CD4-positive, alpha-beta T cell treated with Interferon alpha-2 for 1 hour (primary cell): ENCODE measurements around the gene FBXW8.

ENCODE experiments used
- DNase-seq, 2 donors: peaks; one replicate each; pipeline ENCODE4 v3.0.0-alpha.2; 2020 to 2022

FBXW8 gene

DNA sequence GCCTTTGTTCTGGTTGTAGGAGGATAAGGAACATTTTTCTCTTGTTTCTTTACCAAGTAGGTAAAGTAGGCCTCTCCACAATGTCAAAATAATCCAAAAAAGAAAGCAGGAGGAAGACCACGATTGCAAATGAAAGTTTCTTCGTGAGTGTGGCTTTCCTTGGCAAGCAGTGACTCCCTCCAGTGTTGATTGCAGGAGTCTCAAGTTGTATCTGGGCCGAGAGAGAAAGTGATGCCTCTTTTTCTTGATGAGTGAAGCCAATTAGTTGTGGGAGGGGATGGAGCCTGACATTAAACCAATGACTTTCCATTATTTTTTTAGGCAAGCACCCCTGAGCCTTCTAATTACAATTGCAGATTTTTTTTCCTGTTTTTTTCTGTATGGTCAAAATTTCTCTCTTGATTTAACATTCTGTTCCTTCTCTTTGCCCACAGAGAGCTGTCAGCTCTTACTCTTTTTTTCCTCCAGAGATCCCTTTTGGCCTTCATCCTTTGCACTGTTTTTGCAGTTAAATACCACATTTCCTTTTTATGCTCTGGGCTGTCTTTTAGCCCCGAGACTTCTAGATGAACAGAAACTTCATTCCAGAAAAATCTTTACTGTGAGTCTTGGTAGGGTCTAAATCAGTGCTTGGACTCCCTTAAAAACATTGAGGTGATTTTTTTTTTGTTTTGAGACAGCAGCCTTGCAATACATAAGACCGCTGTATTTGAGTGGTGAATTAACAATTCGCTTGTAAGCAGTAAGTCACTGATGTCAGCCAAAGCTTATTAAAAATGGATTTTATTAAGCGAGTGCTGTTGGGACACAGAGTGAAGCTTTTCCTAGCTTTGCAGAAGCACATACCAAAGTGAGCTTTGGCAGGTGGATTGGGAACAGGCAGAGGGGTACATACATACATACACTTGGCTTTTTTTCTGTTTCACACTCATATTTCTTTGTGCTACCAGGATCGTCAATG, 15.8 kb downstream of the FBXW8 start:
- DNase-seq: no peak

DNA sequence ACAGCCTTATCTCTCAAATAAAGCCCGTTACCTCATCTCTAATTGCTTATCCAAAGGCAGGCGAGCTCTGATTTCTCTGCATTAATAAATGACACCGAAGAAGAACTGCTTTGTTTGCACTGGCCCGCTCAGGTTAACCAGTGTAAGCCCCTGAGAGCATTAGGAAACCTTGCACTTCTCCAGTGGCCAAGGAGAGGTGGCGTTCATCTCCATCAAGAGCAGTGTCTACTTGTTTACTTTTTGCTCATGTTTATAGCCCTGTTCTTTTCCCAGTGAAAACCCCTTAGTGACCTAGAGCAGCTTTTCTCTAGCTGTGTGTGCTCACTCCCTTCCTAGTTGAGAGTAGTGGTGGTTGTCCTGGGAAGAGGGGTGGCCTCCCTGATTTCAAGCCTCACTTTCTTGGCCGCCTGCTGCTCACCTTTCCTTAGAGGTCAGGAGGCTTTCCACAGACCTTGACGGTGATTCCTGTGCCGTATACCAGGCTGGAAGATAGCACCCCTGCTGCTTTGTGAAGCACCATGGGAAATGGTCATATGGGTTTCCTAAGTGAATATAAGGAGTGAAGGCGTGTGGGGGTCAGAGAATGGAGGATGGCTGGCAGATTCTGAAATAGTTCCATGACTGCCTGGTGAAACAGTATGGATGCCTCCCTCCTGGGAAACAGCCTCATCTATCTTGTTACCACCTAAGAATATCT, 16.6 kb downstream of the FBXW8 start:
- DNase-seq: no peak

DNA sequence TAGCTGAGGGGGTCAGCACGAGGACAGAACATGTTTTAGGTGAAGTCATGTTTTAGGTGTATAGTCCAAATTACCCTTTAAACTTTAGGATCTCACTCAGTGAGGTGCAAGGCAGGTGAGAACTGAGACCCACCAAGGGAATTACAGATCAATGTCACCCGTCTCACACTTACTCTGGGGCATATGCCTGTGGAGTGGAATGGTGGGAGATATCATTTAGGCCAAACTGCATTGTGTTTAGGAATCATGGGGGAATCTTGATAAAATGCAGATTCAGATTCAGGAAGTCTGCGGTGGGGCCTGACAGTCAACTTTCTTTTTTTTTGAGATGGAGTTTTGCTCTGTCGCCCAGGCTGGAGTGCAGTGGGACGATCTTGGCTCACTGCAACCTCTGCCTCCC, 17.8 kb downstream of the FBXW8 start:
- DNase-seq: no peak

DNA sequence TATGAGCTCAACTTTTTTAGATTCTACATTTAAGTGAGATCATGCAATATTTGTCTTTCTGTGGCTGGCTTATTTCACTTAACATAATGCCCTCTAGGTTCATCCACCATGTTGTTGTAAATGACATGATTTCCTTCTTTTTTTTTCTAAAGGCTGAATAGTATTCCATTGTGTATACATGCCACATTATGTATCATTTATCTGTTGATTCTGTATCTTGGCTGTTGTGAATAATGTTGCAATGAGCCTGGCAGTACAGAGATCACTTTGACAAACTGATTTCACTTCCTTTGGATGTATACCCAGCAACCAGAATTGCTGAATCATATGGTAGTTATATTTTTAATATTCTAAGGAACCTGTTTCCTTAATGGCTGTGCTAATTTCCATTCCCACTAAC, 19.1 kb downstream of the FBXW8 start:
- no peak for DNase-seq

DNA sequence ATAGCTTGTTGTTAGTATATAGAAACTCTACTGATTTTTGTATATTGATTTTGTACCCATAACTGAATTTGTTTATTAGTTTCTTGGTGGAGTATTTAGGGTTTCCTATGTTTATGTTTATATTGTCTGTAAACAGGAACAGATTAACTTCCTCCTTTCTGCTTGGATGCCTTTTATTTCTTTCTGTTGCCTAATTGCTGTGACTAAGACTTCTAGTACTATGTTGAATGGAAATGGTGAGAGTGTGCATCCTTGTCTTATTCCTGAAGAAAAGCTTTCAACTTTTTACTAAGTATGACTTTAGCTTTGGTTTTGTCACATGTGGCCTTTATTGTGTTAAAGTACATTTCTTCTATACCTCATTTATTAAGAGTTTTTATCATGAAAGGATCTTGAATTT, 20.9 kb downstream of the FBXW8 start:
- DNase-seq: no peak

DNA sequence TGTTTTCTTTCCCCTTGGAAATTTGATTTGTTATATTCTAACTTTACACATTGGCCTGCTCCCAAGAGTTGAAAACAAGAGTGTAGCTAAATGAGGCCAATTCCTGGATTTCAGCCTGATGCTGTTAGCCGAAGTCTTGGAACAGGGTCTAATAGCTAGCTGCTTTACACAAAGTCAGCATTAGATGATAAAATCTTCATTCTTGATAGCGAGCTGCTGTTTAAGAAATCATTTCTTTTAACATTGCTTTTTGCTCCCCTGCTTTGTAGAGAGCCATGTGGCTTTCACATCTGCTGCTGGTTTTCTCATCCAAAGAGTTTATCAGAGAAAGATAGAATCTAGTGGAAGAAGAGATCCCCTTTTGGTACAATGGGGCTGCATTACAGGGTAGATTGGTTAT, 22.3 kb downstream of the FBXW8 start:
- DNase-seq: no peak

DNA sequence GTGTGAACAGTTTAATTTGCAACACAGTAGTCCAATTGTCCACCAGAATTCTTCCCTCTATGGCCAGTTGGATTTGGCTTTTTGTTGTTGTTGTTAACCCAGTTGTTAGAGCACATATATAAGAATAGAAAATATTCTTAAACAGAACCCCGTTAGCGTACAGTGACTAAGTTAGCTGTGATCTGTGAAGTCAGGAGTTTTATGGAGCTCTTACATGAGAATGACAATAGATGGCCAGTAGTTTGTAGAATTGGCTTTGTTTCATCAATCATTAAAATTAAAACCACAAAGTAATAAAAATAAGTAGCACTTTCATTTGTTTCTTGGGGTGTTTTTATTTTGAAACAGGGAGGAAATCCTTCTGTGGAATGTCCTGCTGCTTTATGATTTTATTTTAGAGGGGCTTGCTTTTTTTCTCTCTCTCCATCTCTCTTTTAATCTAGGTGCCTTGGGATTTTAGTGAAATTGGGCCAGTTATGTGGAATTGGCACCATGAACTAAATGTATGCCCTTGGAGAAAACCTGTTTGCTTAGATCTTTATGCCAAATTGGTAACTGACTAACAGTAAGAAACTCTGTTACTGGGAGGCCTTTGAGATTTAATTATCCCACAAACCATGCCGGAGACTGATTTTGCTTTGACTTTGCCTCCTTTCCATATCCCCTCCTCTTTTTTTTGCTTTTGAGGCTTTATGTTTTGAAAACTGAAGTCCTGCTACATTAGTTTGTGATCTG, 22.9 kb downstream of the FBXW8 start:
- DNase-seq: no peak

DNA sequence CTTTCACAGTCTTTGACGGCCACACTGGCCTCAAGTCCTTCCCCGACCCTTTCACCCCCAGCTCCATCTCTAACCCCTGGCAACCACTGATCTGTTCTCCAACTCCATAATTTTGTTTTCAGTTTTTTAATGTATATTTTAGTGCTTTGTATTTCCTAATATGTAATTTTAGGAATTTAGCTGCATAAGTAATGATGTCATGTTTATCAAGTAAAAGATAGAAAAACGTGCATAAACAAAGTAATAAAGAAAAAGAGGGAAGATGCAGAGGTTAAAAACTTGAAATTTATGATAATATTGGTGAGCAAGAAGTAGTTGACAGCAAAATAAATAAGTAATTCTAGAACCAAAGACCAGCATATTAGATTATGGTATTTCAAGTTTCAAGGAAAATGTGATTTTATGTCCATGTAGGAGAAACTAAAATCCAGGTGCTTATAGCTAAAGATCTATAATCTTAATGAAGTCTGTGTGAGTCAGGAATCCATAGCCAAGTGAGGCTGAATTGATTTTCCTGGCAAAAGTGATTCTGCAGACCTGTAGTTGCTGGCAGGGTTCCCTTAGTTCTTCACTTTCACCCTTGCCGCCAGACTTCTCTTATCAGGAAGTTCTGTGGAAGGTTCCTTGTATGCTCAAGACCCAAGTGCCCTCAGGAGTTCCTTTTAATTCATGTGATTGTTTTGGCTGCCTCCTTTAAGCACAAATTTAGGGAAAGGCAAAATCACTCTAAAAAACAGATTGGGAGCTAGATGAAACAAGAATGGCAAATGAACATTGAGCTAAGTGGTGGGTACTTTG, 24.4 kb downstream of the FBXW8 start:
- no peak for DNase-seq

DNA sequence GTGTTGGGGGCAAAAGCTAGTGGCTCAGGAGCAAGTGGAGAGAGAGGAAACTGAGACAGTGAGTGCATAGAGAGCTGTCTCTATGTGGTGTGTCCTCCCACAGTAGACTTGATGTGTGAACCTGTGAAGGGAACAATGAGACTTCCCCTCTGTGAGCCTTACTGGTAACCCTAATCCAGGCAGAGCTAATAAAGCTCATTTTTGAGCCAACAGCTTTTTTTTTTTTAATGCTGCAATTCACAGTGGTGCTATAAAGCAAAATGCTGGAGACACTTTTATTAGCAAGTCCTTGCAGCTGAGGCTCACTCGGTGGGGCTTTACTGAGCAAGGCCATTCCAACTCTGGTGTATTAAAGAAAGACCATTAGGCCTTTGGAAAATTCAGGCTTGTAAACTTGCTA, 26.9 kb downstream of the FBXW8 start:
- DNase-seq: no peak

DNA sequence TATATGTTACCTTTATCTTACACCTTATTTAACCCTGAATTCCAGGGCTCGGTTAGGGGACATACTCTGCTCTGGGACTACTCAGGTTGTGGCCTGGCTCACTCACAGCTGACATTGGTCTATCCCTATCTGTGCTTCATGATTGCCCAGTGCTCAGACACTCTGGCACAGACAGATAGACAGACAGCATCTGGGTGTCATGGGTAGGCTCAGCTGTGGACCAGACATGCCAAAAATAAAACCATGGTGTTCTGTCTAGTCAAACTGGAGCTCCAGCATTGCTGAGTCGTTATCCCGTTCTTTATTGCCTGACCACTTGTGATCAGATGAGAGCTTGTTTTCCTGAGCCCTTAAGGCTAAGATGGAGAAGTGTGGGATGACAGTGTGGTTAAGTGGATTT, 29.0 kb downstream of the FBXW8 start:
- DNase-seq: no peak

DNA sequence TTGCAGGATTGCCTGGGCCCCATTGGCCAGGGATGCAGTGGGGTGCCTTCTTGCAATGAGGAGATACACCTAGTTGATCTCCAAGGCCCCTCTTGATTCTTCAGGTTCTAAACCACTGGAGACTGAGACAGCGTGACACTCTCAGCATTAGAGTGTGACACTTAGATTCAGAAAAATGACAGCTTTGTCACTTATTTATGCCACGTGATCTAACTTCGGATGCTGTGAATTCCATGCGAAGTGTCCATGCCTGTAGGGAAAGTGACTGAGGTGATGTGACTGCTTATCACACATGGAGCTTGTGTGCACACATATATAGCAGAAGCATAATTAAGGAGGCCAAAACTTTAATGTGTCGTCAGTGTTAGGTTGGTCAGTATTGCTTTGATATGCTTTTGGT, 30.4 kb downstream of the FBXW8 start:
- no peak for DNase-seq

DNA sequence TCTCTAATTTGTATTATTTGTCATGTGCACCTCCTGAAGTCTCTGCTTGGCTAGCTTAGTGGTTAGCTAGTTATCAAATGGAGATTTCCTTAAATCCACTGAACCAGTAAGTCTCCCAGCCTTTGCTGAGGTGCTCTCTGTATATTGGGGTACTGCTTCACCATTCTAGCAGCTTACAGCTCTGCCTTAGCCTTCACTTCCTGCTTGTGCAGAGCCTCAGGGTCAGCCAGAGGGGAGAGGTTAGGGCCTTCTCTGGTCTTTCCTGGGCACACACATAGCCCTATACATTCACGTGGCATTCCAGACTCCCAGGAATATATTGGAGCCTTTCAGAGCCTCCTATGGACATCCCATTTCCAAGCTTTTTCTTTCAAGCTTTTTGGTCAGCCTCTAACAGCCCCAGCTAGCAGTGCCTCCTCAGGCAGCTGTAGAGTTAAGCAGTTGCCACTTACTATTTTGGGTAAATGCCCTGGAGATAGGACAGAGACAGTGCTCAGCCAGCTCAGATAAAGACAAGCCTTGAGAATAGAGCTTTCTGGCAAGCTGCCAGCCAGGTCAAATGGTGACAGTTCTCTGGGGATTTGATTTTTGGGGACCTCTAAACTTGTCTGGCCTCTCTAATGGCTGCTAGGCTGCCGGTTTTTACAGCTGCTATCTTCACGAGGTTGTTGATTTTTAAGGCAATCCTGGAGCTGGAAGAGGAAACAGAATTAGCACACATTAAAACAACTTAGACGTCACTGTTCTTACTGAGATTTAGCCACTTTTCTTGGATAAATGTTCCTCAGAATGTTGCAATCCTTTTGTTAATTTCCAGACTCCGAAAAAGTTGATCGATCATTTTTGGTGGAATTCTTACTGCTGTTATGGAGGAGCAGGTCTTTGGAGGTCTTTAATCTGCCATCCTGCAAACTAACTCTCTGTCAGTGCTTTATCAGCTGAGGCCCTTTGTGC, 32.9 kb downstream of the FBXW8 start:
- DNase-seq: no peak

DNA sequence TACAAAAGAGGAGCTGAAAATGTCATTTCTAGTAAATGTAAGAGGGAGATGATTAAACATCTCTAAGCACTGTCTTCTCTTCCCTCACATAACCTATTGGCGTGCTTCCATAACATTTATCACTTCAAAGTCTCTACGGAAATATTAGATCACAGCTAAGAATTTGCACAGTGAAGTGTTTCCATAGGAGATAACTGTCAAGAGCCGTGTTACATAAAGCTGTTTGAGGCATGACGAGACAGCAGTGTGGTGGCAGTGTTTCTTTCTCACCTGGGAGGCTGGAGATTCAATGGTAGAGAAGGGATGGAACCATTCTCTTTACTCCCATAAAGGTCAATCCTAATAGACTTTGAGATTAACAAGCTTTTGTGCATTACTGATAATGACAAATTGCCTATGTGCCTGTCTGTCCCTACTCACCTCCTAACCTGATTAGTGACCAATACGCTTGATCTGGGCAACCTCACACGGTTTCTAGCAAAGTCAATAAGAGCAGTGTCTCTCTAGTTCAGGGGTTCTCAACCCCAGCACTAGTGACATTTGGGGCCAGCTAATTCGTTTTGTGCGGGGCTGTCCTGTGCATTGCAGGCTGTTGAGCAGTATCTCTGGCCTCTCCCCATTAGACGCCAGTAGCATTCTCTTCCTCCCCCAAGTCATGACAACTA, 35.3 kb downstream of the FBXW8 start:
- no peak for DNase-seq

DNA sequence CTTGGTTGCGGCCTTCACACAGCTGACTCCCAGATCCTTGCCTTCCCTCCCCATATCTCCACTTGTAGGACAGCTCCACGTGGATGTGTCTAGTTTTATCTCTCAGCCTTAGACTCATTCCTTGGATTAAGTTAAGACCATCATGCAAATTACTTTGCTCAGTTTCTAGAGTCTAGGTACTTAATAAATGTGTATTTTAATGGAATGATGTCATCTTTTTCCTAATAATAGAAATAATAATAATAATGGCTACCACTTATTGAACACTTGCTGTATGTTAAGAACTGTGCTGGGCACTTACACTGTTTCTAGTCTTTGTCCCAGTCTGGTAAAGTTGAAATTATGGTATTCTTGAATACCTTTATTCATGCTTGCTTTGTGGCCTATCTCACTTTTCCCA, 37.5 kb downstream of the FBXW8 start:
- no peak for DNase-seq

DNA sequence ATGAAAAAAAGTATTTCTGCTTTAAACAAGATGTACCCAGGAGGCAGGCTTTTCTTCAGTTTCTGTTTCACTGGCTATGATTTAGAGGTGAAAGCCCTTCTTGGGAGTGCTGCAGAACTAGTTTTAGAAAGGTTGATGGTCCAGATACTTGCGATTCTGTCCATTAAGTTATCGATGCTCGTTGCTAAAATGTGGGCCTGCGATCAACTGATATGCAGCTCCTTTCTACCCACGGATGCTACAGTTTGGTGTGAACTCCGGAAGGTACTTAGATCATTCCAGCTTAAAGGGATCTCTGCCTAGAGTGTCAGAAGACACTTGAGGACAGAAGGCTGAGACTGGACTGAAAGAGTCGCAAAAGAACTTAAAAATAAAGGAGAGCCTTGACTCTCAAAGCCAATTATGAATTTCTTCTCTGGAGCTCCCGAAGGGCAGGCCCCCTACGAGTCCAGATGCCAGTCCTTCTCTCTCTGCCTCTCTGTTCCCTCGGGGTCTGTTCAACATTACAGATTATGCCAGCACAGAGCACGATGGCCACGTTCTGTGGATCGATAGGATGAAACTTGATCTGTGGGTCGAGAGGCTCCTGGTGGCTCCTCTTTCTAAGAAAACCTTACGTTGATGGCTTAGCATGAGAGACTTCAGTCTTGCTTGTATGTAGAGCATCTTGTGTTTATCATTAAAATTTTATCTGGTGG, 40.0 kb downstream of the FBXW8 start:
- no peak for DNase-seq

DNA sequence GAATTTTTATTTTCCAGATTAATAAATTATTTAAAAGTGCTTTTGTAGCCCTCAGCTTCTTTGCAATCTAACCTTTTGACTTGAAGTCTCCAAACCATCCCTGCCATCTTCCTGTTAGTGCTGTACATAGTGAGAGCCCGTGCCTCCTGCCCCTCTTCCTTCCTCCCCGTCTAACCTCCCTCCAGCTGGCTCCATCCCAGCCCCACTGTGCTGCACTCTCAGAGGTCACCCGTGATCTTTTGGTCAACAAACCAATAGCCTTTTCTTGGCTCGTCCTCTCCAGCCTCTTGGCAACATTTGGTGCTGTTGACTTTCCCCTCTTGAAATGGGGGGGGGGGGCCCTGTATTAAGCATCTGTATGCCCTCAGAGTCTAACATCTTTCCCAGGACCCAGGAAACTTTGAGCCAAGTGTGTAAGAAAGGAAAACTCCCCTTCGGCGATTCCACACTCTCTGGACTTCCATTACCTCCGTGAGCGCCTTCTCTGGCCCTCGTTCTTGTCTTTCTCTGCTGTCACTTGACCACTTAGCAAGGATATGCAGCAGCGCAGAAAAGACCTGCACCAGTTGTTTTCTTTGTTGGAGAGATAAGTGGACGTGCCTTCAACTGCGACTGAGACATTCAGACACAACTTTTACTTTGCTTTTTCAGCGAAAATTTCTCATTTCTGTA, 44.1 kb downstream of the FBXW8 start:
- no peak for DNase-seq

DNA sequence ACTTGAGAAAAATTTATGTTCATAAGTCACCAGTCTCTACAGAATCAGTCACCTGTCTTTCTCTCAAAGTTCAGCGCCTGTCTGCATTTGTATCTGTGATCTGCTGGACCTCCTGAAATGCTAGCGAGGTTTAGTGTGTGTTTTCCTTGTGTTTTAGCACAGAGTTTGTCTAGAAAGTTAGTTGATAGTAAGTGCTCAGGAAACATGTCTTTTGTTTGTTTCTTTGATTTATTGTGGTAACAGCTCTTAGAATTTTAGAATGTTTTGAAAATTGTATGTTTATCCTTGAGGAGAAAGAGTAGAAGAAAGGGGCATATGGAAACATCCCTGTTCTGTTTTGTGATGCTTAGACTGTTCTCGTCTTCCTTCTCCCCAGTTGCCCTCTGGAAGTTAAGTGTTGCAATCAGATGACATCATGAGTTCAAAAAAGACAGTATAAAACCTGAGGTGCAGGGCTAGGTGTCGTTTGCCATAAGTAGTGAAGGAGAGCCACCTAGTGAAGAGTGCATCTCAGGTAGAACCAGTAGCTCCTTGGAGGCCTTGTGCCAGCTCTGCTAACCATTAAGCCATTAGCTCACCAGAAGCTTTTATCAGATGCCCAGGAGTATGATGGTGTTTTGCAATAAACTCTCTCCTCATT, 44.8 kb downstream of the FBXW8 start:
- peak; percentile 3 to 51 for DNase-seq

DNA sequence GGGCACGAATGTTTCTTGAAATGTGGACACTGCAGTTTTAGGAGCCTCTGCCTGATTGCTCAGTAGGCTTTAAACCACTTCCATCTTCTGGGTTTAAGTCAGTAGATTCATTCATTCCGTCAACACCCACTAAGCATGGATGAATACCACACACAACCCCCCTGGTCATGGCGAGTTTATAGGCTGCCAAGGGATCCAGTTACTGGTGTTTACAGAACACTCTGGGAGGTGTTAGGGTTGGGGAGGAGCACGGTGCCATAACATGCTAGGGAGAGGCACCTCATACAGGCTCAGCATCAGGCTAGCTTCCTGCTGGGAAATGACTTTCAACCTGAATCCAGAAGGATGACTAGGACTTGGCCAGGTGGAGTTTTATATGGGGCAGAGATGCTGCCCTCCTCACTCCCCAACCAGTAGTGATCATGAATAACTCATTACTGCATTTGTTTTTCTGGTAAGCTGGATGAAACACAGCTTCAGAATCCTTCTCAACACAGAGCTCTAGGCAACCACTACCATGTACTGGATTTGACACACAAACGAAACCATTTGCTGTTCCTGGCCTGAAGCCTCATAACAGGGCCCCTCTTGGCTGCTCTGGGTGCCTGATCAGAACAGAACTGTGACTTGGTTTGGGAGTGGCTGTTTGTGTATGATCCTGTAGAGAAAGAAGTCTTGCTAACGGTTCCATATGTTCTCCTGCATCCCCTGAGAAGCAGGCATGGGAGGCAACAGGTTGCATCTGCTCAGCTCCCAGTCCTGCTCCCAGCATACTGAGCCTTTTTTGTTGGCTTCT, 47.9 kb downstream of the FBXW8 start:
- DNase-seq: no peak

DNA sequence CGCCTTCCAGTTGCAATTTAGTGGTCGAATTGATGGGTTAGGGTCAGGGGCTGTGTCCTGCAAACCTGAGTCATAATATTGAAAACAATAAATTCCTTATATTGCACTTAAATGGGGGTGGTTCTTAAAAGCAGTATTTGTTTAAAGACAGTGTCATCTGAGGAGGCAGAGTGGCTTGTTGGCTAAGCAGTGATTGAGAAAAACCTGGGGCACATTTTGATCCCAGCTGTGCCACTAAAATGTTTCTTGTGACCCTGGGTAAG, 48.4 kb downstream of the FBXW8 start:
- no peak for DNase-seq
